K562 (cell line): ENCODE measurements around the gene TIPARP.

Experiments
- BHLHE40 ChIP-seq: IDR thresholded peaks from 2 replicates; pipeline ENCODE4 v1.6.1; 2011; ENCODE audit warnings: low read length, improper control_type of control experiment
- CEBPG ChIP-seq, 3 experiments: fragments of 200-800 bp in 1 of 3; sonication (Bioruptor generic) in 1 of 3; sonication (generic) in 1 of 3; formaldehyde crosslinking in 1 of 3; IDR thresholded peaks in 2 of 3; conservative IDR thresholded peaks in 1 of 3; 2 replicates each; pipeline versions ENCODE4 v1.6.1 to v1.8.0; 2016 to 2022; ENCODE audit warnings: missing compliant biosample characterization in 2 of 3, missing genetic modification characterization in 2 of 3, mild to moderate bottlenecking in 1 of 3, missing genetic modification reagents in 1 of 3
- POLR2A ChIP-seq: fragments of 450-650 bp; conservative IDR thresholded peaks from 2 replicates; pipeline ENCODE4 v1.6.1; 2016
- POLR2AphosphoS5 ChIP-seq: IDR thresholded peaks from 2 replicates; pipeline ENCODE4 v1.6.1; 2011; ENCODE audit warnings: mild to moderate bottlenecking, low read depth, low read length, moderate library complexity; ENCODE audit not compliant: control insufficient read depth, insufficient read depth
- RCOR1 ChIP-seq, 2 experiments: IDR thresholded peaks; 2 replicates each; pipeline ENCODE4 v1.6.1; 2012; ENCODE audit warnings: low read depth in 2 of 2, low read length in 2 of 2, borderline replicate concordance in 1 of 2, improper control_type of control experiment in 1 of 2
- YY1 ChIP-seq, 3 experiments: IDR thresholded peaks; 2 replicates each; pipeline ENCODE4 v1.6.1; 2011; ENCODE audit warnings: low read length in 2 of 3, mild to moderate bottlenecking in 2 of 3, moderate library complexity in 2 of 3, borderline replicate concordance in 1 of 3, control low read depth in 1 of 3, low read depth in 1 of 3; ENCODE audit not compliant: insufficient read depth in 3 of 3, insufficient replicate concordance in 2 of 3, control insufficient read depth in 1 of 3, insufficient read length in 1 of 3; ENCODE audit errors: extremely low read depth in 1 of 3

DNA sequence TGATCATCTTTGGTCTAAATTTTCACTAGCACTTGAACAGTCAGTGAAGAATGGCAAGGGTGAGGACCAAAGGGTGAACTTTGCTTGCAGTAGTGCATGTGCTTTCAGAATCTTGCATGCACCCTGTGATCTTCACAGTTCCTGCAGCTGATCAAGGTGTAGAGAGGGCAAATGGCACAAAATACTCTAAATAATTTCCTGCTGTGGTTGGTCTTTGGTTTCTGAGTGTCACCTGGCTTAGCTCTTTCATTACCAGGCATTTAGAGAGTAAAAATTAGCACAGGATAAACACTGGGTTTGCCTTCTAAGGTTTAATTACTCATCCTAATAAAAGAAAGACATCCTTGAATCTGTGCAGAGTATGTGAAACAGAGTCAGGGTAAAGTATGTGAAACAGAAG lies 11.4 kb downstream of the TIPARP start:
- TF ChIP-seq POLR2AphosphoS5 = no peak
- no peak for TF ChIP-seq POLR2A
- no peak for TF ChIP-seq BHLHE40
- TF ChIP-seq RCOR1 (IDR thresholded peaks at IDR 0.05; ENCODE audit: borderline replicate concordance in 1 of 2, low read depth in 2 of 2, low read length in 2 of 2) = no peak
- TF ChIP-seq CEBPG (CRISPR knock-in tag; IDR thresholded peaks at IDR 0.05) = no peak
- no peak for TF ChIP-seq CEBPG (tag; conservative IDR thresholded peaks at IDR 0.05 in 1 of 2, IDR thresholded peaks at IDR 0.05 in 1 of 2)
- TF ChIP-seq YY1 (IDR thresholded peaks at IDR 0.05; ENCODE audit: borderline replicate concordance in 1 of 3, control insufficient read depth in 1 of 3, extremely low read depth in 1 of 3, insufficient read depth in 3 of 3, insufficient read length in 1 of 3, insufficient replicate concordance in 2 of 3, low read depth in 1 of 3, low read length in 2 of 3) = no peak
